H1 (cell line): Measurements from ENCODE around the gene ACSM3.

ENCODE experiments used
- CHD1 ChIP-seq: IDR thresholded peaks from 2 replicates; pipeline ENCODE4 v1.6.1; 2012; ENCODE audit warnings: low read depth, low read length, improper control_type of control experiment
- CTCF ChIP-seq, 3 experiments: IDR thresholded peaks; 1 replicate in 2 of 3; 2 replicates in 1 of 3; pipeline versions ENCODE4 v1.5.1 to v1.6.1; 2011; ENCODE audit warnings: low read length in 3 of 3, mild to moderate bottlenecking in 3 of 3, inconsistent platforms in 2 of 3, low read depth in 1 of 3, moderate library complexity in 1 of 3; ENCODE audit not compliant: insufficient read depth in 1 of 3; ENCODE audit errors: control extremely low read depth in 1 of 3
- EZH2 ChIP-seq: fragments of 200-600 bp; sonication (generic); IDR thresholded peaks from 2 replicates; pipeline ENCODE4 v1.7.1; 2012; ENCODE audit warnings: low read depth, mild to moderate bottlenecking, moderate library complexity, low read length, inconsistent platforms; ENCODE audit not compliant: severe bottlenecking
- TAF1 ChIP-seq: IDR thresholded peaks from 2 replicates; pipeline ENCODE4 v1.6.1; 2011; ENCODE audit warnings: mild to moderate bottlenecking, low read depth, low read length
- ZNF274 ChIP-seq: IDR thresholded peaks from 2 replicates; pipeline ENCODE4 v1.7.0; 2012; ENCODE audit warnings: low read length, borderline replicate concordance; ENCODE audit errors: extremely low read depth

- no peak for TF ChIP-seq EZH2
- no peak for TF ChIP-seq CHD1
- TF ChIP-seq TAF1 = no peak
- TF ChIP-seq ZNF274 = no peak
- TF ChIP-seq CTCF (IDR thresholded peaks at IDR 0.05; ENCODE audit: control extremely low read depth in 1 of 3, insufficient read depth in 1 of 3, low read depth in 1 of 3, low read length in 3 of 3) = no peak
These were observed 37.5 kb downstream of the ACSM3 start for GRCh38 chr16:20801278-20801677.
